ENCODE data around the gene BCL7B. TPM values are rescaled to one million over a fixed set of nuclear protein-coding genes. Genes with fewer than 3 reads are reported as not detected.

The BCL7B gene
- total and polyA plus RNA-seq, 2 experiments from 2014 or later = 17.0 to 18.2 TPM

- no peak for TF ChIP-seq REST (IDR thresholded peaks at IDR 0.05; ENCODE audit: unreplicated experiment)
Observed at GRCh38 chr7:73532224-73532623, 25.3 kb downstream of the BCL7B start (continued).

GRCh38 chr7:73530800-73531199 lies 26.7 kb downstream of the BCL7B start:
- Histone ChIP-seq H3K79me2 (replicated peaks; ENCODE audit: insufficient read depth) (no peaks in the 10 kb centered on the region), H4K20me1 (replicated peaks; ENCODE audit: insufficient read depth) (no peaks in the 10 kb centered on the region), H3K4me1 (ENCODE audit: insufficient read depth) (peaks cover 6% of the 10 kb centered on the region; the same call in 1 of the 2 replicates), H3K27me3 (ENCODE audit: insufficient read depth) (no peaks in the 10 kb centered on the region), H3K4me2 (no peak overlapping the region), H3F3A (replicated peaks; ENCODE audit: low read depth) (no peaks in the 10 kb centered on the region), H2AFZ (no peak overlapping the region), H3K4me3 (no peak overlapping the region), H3K36me3 (ENCODE audit: insufficient read depth) (no peaks in the 10 kb centered on the region), H3K27ac (ENCODE audit: low read depth) (no peak overlapping the region), H3K9me2 (ENCODE audit: insufficient read depth) (no peaks in the 10 kb centered on the region)
- Mint-ChIP-seq H3K27ac (no peak overlapping the region), H3K4me1 (peaks cover 10% of the 10 kb centered on the region), H3K36me3 (ENCODE audit: low read depth) (peaks cover 7% of the 10 kb centered on the region; the same call in 2 of the 3 replicates), H3K27me3 (ENCODE audit: insufficient read depth, low read depth, poor library complexity) (peaks cover 7% of the 10 kb centered on the region), H3K9me3 (no peaks in the 10 kb centered on the region; the same call in 2 of the 3 replicates), H3K4me3 (no peak overlapping the region)
- ATAC-seq (no peak), DNase-seq (ENCODE audit: low spot score) (no peak)
- TF ChIP-seq ZNF114 (CRISPR knock-in tag; IDR thresholded peaks at IDR 0.05) (no peak), ETS1 (IDR thresholded peaks at IDR 0.05) (no peak), CTCF (conservative IDR thresholded peaks at IDR 0.05; ENCODE audit: low read depth in 2 of 2) (no peak), CREB1 (CRISPR knock-in tag; IDR thresholded peaks at IDR 0.05; ENCODE audit: low read depth) (no peak), JUNB (IDR thresholded peaks at IDR 0.05; ENCODE audit: unreplicated experiment) (no peak), REST (IDR thresholded peaks at IDR 0.05; ENCODE audit: unreplicated experiment) (no peak), EZH2 (IDR thresholded peaks at IDR 0.05; ENCODE audit: low read depth, unreplicated experiment) (no peak)
